ENCODE measurements around the gene PTCRA.
"Not testable (repeated sequence)": the region's sequence is repeated elsewhere in the genome, so short reads cannot be mapped to it uniquely, and the experiment has no call there.

Gene PTCRA

GRCh38 chr6:42891199-42891722 lies 24.6 kb upstream of the PTCRA start:
- TF ChIP-seq, protein P1, sequence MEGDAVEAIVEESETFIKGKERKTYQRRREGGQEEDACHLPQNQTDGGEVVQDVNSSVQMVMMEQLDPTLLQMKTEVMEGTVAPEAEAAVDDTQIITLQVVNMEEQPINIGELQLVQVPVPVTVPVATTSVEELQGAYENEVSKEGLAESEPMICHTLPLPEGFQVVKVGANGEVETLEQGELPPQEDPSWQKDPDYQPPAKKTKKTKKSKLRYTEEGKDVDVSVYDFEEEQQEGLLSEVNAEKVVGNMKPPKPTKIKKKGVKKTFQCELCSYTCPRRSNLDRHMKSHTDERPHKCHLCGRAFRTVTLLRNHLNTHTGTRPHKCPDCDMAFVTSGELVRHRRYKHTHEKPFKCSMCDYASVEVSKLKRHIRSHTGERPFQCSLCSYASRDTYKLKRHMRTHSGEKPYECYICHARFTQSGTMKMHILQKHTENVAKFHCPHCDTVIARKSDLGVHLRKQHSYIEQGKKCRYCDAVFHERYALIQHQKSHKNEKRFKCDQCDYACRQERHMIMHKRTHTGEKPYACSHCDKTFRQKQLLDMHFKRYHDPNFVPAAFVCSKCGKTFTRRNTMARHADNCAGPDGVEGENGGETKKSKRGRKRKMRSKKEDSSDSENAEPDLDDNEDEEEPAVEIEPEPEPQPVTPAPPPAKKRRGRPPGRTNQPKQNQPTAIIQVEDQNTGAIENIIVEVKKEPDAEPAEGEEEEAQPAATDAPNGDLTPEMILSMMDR (IDR thresholded peaks at IDR 0.05; ENCODE audit: low read depth, low read length): no peak
- Histone ChIP-seq H3K4me1 (peaks cover 2% of the 10 kb centered on the region; the same call in 1 of the 2 replicates), H3K9me3 (no peaks in the 10 kb centered on the region), H3K4me3 (ENCODE audit: low read depth, low read length) (peak overlapping the region; percentile 86), H3K27me3 (no peaks in the 10 kb centered on the region), H3K36me3 (peaks cover 7% of the 10 kb centered on the region)
- no peak for DNase-seq

DNA sequence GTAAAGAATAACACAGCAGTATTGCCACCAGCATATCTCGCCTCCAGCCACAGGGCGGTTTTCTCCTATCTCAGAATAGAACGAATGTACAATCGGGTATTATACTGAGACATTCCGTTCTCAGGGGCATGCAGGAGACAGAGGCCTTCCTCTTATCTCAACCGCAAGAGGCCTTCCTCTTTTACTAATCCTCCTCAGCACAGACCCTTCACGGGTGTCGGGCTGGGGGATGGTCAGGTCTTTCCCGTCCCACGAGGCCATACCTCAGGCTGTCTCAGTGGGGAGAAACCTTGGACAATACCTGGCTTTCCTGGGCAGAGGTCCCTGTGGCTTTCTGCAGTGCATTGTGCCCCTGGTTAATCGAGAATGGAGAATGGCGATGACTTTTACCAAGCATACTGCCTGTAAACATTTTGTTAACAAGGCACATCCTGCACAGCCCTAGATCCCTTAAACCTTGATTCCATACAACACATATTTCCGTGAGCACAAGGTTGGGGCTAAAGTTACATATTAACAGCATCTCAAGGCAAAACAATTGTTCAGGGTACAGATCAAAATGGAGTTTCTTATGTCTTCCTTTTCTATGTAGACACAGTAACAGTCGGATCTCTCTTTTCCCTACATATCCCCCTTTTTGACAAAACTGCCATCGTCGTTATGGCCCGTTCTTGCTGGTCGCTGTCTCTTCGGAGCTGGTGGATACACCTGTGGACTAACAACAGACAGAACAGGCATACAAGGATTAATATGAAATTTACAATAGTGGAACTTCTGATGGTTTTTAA lies 21.6 kb upstream of the PTCRA start:
- not testable (repeated sequence) for H3K36me3 ChIP-seq; H3K27me3 ChIP-seq; H3K4me3 ChIP-seq (ENCODE audit: low read depth, low read length); DNase-seq; H3K4me1 ChIP-seq; H3K9me3 ChIP-seq

DNA sequence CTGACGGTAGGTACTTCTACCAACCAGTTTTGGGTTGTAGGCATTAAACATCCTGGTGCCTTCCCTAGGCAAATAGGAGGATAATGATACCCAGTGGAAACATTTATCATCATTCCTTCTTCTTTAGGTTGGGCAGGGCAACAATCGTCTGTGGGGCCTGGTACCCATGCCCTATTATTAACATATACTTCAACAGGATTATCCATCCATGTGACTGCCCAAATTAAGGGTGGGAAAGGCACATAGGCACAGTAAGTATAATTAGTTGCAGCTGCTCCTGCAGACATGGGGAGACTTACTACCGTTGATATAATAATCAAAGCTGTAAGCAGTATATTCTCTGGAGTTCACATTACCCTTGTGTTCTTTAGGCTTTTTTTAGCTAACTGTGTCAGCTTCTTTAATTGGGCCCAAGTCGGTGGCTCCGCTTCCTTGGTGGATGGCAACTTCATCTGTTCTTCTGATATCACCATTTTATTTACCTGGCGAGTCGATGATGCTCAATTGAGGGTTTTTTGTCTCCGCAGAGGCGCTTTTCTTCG lies 19.6 kb upstream of the PTCRA start:
- Histone ChIP-seq H3K4me3 (ENCODE audit: low read depth, low read length) (no peak overlapping the region), H3K36me3 (no peaks in the 10 kb centered on the region), H3K27me3 (no peaks in the 10 kb centered on the region), H3K9me3 (no peaks in the 10 kb centered on the region), H3K4me1 (peaks cover 10% of the 10 kb centered on the region)
- TF ChIP-seq, protein P1 (IDR thresholded peaks at IDR 0.05; ENCODE audit: low read depth, low read length): no peak
- no peak for DNase-seq

DNA sequence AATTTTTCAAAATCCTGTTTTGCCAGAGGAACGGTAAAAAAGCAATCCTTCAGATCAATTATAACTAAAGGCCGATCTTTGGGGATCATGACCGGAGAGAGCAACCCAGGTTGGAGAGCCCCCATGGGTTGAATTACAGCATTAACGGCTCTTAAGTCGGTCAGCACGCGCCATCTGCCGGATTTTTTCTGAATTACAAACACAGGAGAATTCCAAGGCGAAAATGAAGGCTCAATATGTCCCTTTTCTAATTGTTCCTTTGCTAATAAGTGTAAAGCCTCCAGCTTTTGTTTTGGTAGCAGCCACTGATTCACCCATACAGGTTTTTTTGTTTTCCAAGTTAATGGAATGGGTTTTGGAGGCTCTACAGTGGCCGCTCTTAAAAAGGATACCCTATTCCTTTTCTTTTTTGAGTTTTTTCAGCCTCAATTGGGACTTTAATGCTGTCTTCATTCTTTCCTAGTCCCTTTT lies 16.9 kb upstream of the PTCRA start:
- no peaks in the 10 kb centered on the region for H3K27me3 ChIP-seq
- peaks cover 20% of the 10 kb centered on the region for H3K4me1 ChIP-seq
- DNase-seq: peak; percentile 76
- H3K4me3 ChIP-seq (ENCODE audit: low read depth, low read length): peak overlapping the region; percentile 42
- TF ChIP-seq, protein P1 (IDR thresholded peaks at IDR 0.05; ENCODE audit: low read depth, low read length): peak; percentile 67
- H3K9me3 ChIP-seq: no peaks in the 10 kb centered on the region
- no peaks in the 10 kb centered on the region for H3K36me3 ChIP-seq

DNA sequence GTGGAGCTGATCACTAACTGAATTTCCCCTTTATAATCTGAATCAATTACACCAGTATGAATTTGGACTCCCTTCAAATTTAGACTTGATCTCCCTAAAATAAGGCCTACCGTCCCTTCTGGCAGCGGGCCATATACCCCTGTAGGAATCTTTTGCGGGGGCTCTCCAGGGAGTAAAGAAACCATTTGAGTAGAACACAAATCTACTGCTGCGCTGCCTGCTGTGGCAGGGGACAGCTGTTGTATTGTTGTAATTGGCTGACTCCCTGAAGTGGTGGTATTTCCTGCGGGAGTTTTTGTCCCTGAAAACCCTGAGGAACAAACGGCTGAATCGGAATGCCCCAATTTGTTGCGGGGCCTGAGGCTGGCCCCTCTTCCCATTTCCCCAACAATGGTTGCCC lies 16.0 kb upstream of the PTCRA start:
- Histone ChIP-seq H3K27me3 (no peaks in the 10 kb centered on the region), H3K4me3 (ENCODE audit: low read depth, low read length) (no peak overlapping the region), H3K36me3 (no peaks in the 10 kb centered on the region), H3K4me1 (peaks cover 20% of the 10 kb centered on the region), H3K9me3 (no peaks in the 10 kb centered on the region)
- TF ChIP-seq, protein P1 (IDR thresholded peaks at IDR 0.05; ENCODE audit: low read depth, low read length): no peak
- DNase-seq: no peak

DNA sequence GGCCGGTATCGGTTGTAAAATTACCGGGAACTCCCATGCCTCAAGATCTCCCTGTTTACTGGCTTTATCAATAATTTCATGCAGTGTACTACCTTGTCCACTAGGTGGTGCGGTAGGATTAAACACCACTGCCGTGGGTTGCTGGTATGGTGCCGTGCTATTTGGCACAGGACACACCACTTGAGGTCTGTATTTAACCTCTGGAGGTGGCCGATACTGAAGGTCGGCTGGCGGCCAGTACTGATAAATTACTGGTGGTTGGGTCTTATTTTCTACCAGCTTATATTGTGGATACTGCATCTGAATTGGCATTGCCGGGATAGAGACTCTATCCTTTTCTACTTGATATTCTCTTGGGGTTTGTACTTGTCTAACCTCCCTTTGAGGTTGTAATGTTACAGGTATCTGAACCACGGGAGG lies 14.3 kb upstream of the PTCRA start:
- no peaks in the 10 kb centered on the region for H3K9me3 ChIP-seq
- no peaks in the 10 kb centered on the region for H3K36me3 ChIP-seq
- H3K27me3 ChIP-seq: no peaks in the 10 kb centered on the region
- H3K4me1 ChIP-seq: peaks cover 16% of the 10 kb centered on the region
- peak; percentile 83 for DNase-seq
- peak overlapping the region; percentile 56 for H3K4me3 ChIP-seq (ENCODE audit: low read depth, low read length)
- TF ChIP-seq, protein P1 (IDR thresholded peaks at IDR 0.05; ENCODE audit: low read depth, low read length): peak; percentile 86

DNA sequence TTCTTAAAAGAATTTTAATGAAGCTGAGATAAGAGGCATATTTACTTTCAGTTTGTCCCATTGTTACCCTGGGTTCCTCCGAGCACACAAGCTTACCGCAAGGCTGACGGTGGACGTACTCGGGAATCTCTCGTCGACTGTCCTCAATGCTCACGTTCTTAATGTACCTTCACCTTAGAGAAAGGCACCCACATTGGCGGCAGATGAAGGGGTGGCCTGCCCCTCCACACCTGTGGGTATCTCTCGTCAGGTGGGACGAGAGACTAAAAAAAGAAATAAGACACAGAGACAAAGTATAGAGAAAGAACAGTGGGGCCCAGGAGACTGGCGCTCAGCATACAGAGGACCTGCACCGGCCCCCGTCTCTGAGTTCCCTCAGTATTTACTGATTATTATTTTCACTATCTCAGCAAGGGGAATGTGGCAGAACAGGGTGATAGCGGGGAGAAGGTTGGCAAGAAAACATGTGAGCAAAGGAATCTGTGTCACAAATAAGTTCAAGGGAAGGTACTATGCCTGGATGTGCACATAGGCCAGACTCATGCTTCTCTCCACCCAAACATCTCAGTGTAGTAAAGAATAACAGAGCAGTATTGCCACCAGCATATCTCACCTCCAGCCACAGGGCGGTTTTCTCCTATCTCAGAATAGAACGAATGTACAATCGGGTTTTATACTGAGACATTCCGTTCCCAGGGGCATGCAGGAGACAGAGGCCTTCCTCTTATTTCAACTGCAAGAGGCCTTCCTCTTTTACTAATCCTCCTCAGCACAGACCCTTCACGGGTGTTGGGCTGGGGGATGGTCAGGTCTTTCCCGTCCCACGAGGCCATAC lies 13.2 kb upstream of the PTCRA start:
- not testable (repeated sequence) for H3K36me3 ChIP-seq, DNase-seq, H3K27me3 ChIP-seq, H3K9me3 ChIP-seq
- peaks cover 13% of the 10 kb centered on the region for H3K4me1 ChIP-seq
- H3K4me3 ChIP-seq (ENCODE audit: low read depth, low read length): peak overlapping the region; percentile 56

Data from BE2C (cell line).